GM19099 (cell line): ENCODE data around the gene RRAGD.

Experiments
- POLR2A ChIP-seq: IDR thresholded peaks from 3 replicates; pipeline ENCODE4 v1.6.1; 2011; ENCODE audit warnings: low read depth; ENCODE audit not compliant: insufficient read length; ENCODE audit errors: extremely low read depth

The RRAGD gene

GRCh38 chr6:89430201-89430962, 18.3 kb upstream of the RRAGD start:
- no peak for TF ChIP-seq POLR2A

DNA sequence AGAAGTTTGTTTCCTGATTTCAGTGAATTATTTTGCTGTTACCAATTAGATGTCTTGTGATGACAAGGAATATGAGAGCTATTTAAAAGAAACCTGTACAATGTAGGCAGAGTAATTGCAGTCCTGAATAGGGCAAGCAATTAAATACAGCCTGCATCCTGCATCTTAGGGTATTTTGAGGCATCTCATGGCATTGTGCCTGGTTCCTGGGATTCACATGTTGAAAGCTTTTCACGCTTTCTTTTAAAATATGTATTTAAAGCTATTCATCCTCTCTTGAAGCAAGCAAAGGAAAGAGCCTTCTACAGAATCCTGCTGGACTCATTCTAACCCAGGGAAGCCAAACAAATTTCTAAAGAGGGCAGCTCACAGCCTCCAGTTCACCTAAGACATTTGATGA, 4.7 kb upstream of the RRAGD start:
- no peak for TF ChIP-seq POLR2A

GRCh38 chr6:89415185-89415584, 3.1 kb upstream of the RRAGD start:
- TF ChIP-seq POLR2A = no peak

GRCh38 chr6:89414215-89414614, 2.1 kb upstream of the RRAGD start:
- TF ChIP-seq POLR2A = no peak

DNA sequence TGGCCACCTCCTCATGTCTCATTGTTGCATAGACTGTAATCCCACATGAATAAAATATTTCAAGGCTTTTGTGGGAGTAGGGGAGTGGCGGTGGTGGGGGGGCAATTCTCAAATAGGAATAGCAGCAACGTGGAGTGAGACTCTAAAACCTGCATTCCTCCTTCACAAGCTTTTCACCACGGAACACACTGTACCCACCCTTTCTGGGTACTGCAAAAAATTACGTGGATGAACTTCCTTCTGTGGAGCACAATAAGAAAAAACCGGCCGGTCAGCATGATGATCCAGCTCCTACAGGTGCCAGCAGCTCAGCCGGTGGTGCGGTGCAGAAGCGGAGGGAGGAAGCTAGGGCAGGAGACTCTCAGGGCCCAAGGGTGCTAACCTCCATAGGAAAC, 930 bp upstream of the RRAGD start:
- no peak for TF ChIP-seq POLR2A

DNA sequence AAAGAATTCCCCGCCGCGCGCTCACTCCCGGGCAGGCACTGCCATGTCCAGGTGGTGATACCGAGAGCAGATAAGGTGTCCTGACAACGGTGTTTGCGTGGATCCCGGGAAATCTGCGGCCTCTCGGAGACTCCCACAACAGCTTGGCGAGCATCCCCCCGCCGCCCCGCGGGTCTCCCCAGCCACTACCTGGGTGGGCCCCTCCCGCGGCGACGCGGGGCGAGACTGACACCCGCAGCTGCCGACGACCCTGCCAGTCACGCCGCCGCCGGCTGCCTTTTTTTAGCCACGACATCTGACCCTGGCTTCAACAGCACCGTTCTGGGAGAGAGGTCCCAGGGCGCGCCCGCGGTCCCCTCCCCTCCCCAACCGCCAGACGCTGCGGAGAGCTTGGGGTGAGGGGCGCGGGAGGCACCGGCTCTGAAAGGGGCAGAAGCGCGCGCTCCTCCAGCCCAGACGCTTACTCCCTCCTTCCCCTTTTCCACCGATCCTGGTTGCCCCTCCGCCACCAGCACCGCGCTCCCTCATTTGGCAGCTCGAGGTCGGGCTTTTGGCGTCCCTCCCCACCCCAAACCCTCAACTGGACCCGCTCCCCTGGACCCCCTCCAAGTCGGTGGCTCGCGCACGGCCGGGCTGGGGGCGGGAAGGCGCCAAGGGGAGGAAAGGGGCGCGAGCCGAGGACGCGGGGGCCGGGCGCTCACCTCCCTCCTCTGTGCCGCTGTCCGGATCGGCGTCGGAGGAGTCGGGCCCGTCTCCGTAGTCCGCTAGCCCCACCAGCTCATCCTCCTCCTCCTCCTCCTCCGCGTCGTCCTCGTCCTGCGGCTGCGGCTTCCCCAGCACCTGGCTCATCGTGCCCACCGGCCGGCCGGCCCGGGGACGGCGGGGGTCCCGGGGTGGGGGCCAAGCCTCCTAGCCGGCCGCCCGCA, 665 bp downstream of the RRAGD start:
- no peak for TF ChIP-seq POLR2A

- no peak for TF ChIP-seq POLR2A
These were observed 1.3 kb downstream of the RRAGD start for GRCh38 chr6:89410788-89411144.

DNA sequence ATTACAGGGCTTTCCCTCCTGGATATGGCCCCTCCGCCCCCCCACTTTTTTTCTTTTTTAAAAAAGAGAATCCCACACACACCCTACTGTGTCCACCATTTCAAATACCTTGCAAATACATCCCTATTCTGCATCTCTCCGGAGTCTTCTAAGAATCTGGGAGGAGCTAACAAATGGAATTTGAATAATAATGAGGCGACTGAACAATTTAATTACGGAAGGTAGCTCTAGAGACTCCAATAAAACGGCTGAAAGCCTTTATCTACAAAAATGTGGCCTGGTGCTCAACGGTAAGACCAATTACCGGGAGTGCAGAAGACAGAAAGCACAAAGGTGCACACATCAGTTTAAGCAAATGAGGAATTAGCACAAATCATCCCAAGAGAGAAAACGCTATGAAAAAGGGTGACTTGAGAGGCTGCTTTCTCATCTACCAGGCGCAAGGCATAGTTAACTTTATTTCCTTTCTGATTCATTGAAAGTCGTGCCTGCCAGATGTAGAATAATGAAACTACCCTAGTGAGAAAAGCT, 1.8 kb downstream of the RRAGD start:
- TF ChIP-seq POLR2A = no peak

DNA sequence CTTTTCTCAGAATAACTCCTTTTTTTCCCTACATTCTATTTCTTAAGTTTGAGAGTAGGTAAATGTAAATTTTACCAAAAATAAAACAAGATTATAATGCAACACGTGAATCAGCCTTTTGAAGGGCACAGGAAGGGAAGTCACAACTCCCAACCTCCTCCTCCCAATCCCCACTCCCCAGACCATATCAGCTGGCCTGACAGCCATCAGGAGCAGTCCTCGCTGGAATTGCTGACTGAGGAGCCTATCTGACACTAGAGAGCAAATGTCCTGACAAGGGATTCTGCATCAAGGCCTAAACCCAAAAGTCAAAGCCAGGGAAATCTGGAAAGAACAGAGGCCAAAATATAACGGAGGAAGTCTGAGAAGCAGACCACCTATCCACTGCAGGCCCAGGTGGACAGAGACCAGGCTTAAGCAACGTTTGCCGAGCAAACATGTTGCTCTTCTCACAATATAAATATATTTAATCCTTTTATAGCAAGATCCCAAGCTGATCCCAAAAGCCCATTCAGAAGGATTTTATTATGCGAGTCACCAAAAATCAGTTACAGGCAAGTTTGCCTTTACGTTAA, 2.5 kb downstream of the RRAGD start:
- TF ChIP-seq POLR2A = no peak

- TF ChIP-seq POLR2A = no peak
These were observed 5.9 kb downstream of the RRAGD start for GRCh38 chr6:89406141-89406540.

- TF ChIP-seq POLR2A = no peak
These were observed 7.6 kb downstream of the RRAGD start for GRCh38 chr6:89404512-89404911.

DNA sequence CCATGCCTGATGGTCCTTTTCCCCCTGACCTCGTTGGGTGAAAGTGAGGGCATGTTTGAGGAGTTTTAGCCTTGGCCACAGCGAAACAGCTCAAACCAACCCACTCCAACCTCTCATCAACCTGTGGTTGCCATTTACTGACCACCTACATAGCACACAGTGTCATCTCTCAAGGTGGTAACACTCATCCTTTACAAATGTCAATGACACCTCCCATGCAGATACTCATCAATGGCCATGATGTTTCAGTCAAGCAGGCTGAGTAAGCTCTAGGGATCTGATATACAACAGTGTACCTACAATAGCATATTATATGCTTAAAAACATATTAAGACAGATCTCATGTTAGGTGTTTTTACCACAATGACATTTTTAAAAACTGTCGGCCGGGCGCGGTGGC, 9.3 kb downstream of the RRAGD start:
- no peak for TF ChIP-seq POLR2A

- no peak for TF ChIP-seq POLR2A
These were observed 11.1 kb downstream of the RRAGD start for GRCh38 chr6:89400912-89401399.

DNA sequence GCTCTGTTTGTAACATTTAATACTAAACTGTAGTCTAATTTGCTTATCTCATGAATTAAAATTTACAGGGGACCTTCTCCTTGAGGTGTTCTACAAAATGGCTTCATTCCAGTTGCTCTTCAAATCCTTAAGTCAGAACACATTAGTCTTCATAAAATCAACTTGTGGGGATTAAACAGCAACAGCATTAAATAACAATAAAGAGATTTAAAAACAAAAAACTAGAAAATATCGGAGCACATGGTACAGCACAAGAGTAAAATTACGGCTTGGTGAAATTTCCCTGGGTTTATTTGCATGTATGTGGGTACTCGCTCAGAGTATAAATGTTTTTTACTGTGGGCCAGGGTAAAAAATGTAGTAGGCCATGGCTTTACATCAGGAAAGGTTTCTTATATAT, 12.0 kb downstream of the RRAGD start:
- no peak for TF ChIP-seq POLR2A
